Stimulated activated effector memory CD8-positive, alpha-beta T cell treated with anti-CD3 and anti-CD28 coated beads, Interleukin-12 subunit alpha, Interleukin-12 subunit beta, amount 100 ng/mL, for 72 hours (primary cell): ENCODE data around the gene STRADB.
"Not testable (repeated sequence)": the region's sequence is repeated elsewhere in the genome, so short reads cannot be mapped to it uniquely, and the experiment has no call there.

ENCODE experiments used
- ATAC-seq: fragments of 150-1000 bp; cut with Tn5 transposase; 2 replicates; pipeline ENCODE4 v1.10.0; 2021
- DNase-seq, 2 donors: peaks; one replicate each; pipeline ENCODE4 v3.0.0; 2021 to 2022; ENCODE audit warnings: low spot score in 2 of 2
- H3K27ac Mint-ChIP-seq: one replicate; pipeline ENCODE4 v1.8.0; 2022; ENCODE audit warnings: mild to moderate bottlenecking, mixed read lengths
- H3K36me3 Mint-ChIP-seq: one replicate; pipeline ENCODE4 v1.8.0; 2022; ENCODE audit warnings: mild to moderate bottlenecking, mixed read lengths
- H3K4me1 Mint-ChIP-seq: one replicate; pipeline ENCODE4 v1.8.0; 2022; ENCODE audit warnings: mixed read lengths
- H3K4me3 Mint-ChIP-seq: one replicate; pipeline ENCODE4 v1.8.0; 2022; ENCODE audit warnings: mild to moderate bottlenecking, mixed read lengths
- H3K9me3 Mint-ChIP-seq: one replicate; pipeline ENCODE4 v1.8.0; 2022; ENCODE audit warnings: mixed read lengths

The STRADB gene

GRCh38 chr2:201471732-201472393 lies 20.3 kb downstream of the STRADB start:
- ATAC-seq = no peak
- no peaks in the 10 kb centered on the region for H3K9me3 Mint-ChIP-seq
- no peaks in the 10 kb centered on the region for H3K4me1 Mint-ChIP-seq
- no peak overlapping the region for H3K4me3 Mint-ChIP-seq
- no peak for DNase-seq
- H3K27ac Mint-ChIP-seq = no peak overlapping the region
- peaks cover 37% of the 10 kb centered on the region for H3K36me3 Mint-ChIP-seq

- H3K4me3 Mint-ChIP-seq = no peak overlapping the region
- ATAC-seq (no peak), DNase-seq (no peak)
- H3K27ac Mint-ChIP-seq = no peak overlapping the region
- H3K9me3 Mint-ChIP-seq = no peaks in the 10 kb centered on the region
- H3K4me1 Mint-ChIP-seq = no peaks in the 10 kb centered on the region
- H3K36me3 Mint-ChIP-seq = peaks cover 37% of the 10 kb centered on the region
Measured at GRCh38 chr2:201472411-201472810, 20.9 kb downstream of the STRADB start.

- no peaks in the 10 kb centered on the region for H3K4me1 Mint-ChIP-seq
- no peak for ATAC-seq
Measured at GRCh38 chr2:201482543-201482942, 31.0 kb downstream of the STRADB start.

GRCh38 chr2:201483342-201483741 lies 31.8 kb downstream of the STRADB start:
- Mint-ChIP-seq H3K9me3 (no peaks in the 10 kb centered on the region), H3K36me3 (peaks cover 5% of the 10 kb centered on the region), H3K4me1 (no peaks in the 10 kb centered on the region), H3K27ac (no peak overlapping the region), H3K4me3 (no peak overlapping the region)
- no peak for ATAC-seq
- DNase-seq = no peak

More at GRCh38 chr2:201482543-201482942, 31.0 kb downstream of the STRADB start:
- Mint-ChIP-seq H3K4me3 (no peak overlapping the region), H3K27ac (no peak overlapping the region), H3K9me3 (no peaks in the 10 kb centered on the region), H3K36me3 (peaks cover 7% of the 10 kb centered on the region)
- DNase-seq = no peak

GRCh38 chr2:201483758-201484157 lies 32.2 kb downstream of the STRADB start:
- not testable (repeated sequence) for H3K4me1 Mint-ChIP-seq, H3K27ac Mint-ChIP-seq, DNase-seq, H3K9me3 Mint-ChIP-seq, H3K4me3 Mint-ChIP-seq, H3K36me3 Mint-ChIP-seq, ATAC-seq

GRCh38 chr2:201484805-201485204 lies 33.3 kb downstream of the STRADB start:
- H3K36me3 Mint-ChIP-seq = no peaks in the 10 kb centered on the region
- no peaks in the 10 kb centered on the region for H3K9me3 Mint-ChIP-seq
- H3K4me3 Mint-ChIP-seq = no peak overlapping the region
- no peak overlapping the region for H3K27ac Mint-ChIP-seq
- no peaks in the 10 kb centered on the region for H3K4me1 Mint-ChIP-seq
- ATAC-seq = no peak
- no peak for DNase-seq

GRCh38 chr2:201490291-201490690 lies 38.8 kb downstream of the STRADB start:
- H3K4me3 Mint-ChIP-seq = no peak overlapping the region
- ATAC-seq (no peak), DNase-seq (no peak)
- H3K36me3 Mint-ChIP-seq = no peaks in the 10 kb centered on the region
- no peaks in the 10 kb centered on the region for H3K4me1 Mint-ChIP-seq
- no peak overlapping the region for H3K27ac Mint-ChIP-seq
- H3K9me3 Mint-ChIP-seq = no peaks in the 10 kb centered on the region

- H3K4me3 Mint-ChIP-seq = no peak overlapping the region
- H3K4me1 Mint-ChIP-seq = no peaks in the 10 kb centered on the region
- H3K27ac Mint-ChIP-seq = no peak overlapping the region
- H3K36me3 Mint-ChIP-seq = no peaks in the 10 kb centered on the region
- DNase-seq (no peak), ATAC-seq (peak; percentile 85)
- H3K9me3 Mint-ChIP-seq = no peaks in the 10 kb centered on the region
Measured at GRCh38 chr2:201496785-201497184, 45.2 kb downstream of the STRADB start.

- no peak for ATAC-seq
- no peak for DNase-seq
- no peaks in the 10 kb centered on the region for H3K4me1 Mint-ChIP-seq
- H3K4me3 Mint-ChIP-seq = no peak overlapping the region
- peaks cover 16% of the 10 kb centered on the region for H3K9me3 Mint-ChIP-seq
- no peak overlapping the region for H3K27ac Mint-ChIP-seq
- no peaks in the 10 kb centered on the region for H3K36me3 Mint-ChIP-seq
Measured at GRCh38 chr2:201500534-201500933, 49.0 kb downstream of the STRADB start.

- H3K36me3 Mint-ChIP-seq = no peaks in the 10 kb centered on the region
- H3K9me3 Mint-ChIP-seq = peaks cover 20% of the 10 kb centered on the region
Measured at GRCh38 chr2:201502713-201503112, 51.2 kb downstream of the STRADB start.

GRCh38 chr2:201507725-201508124 lies 56.2 kb downstream of the STRADB start:
- no peak for DNase-seq
- Mint-ChIP-seq H3K9me3 (peaks cover 19% of the 10 kb centered on the region), H3K36me3 (no peaks in the 10 kb centered on the region), H3K27ac (no peak overlapping the region), H3K4me1 (no peaks in the 10 kb centered on the region), H3K4me3 (no peak overlapping the region)
- no peak for ATAC-seq

More at GRCh38 chr2:201502713-201503112, 51.2 kb downstream of the STRADB start:
- DNase-seq (no peak), ATAC-seq (no peak)
- Mint-ChIP-seq H3K27ac (no peak overlapping the region), H3K4me3 (no peak overlapping the region), H3K4me1 (no peaks in the 10 kb centered on the region)

- H3K36me3 Mint-ChIP-seq = no peaks in the 10 kb centered on the region
- H3K27ac Mint-ChIP-seq = no peak overlapping the region
- H3K9me3 Mint-ChIP-seq = no peaks in the 10 kb centered on the region
- no peak for ATAC-seq
- no peaks in the 10 kb centered on the region for H3K4me1 Mint-ChIP-seq
- no peak for DNase-seq
- no peak overlapping the region for H3K4me3 Mint-ChIP-seq
Measured at GRCh38 chr2:201513271-201513670, 61.7 kb downstream of the STRADB start.

- ATAC-seq = no peak
Measured at GRCh38 chr2:201515573-201516246, 64.2 kb downstream of the STRADB start.

GRCh38 chr2:201517094-201517493 lies 65.6 kb downstream of the STRADB start:
- Mint-ChIP-seq H3K4me1 (no peaks in the 10 kb centered on the region), H3K9me3 (peaks cover 9% of the 10 kb centered on the region), H3K36me3 (no peaks in the 10 kb centered on the region), H3K27ac (no peak overlapping the region), H3K4me3 (no peak overlapping the region)
- no peak for DNase-seq
- no peak for ATAC-seq

More at GRCh38 chr2:201515573-201516246, 64.2 kb downstream of the STRADB start:
- H3K4me1 Mint-ChIP-seq = no peaks in the 10 kb centered on the region
- H3K4me3 Mint-ChIP-seq = no peak overlapping the region
- no peaks in the 10 kb centered on the region for H3K36me3 Mint-ChIP-seq
- H3K9me3 Mint-ChIP-seq = peaks cover 7% of the 10 kb centered on the region
- H3K27ac Mint-ChIP-seq = no peak overlapping the region
- no peak for DNase-seq

GRCh38 chr2:201520201-201520600 lies 68.7 kb downstream of the STRADB start:
- H3K4me3 Mint-ChIP-seq = no peak overlapping the region
- H3K9me3 Mint-ChIP-seq = peaks cover 15% of the 10 kb centered on the region
- H3K4me1 Mint-ChIP-seq = peaks cover 2% of the 10 kb centered on the region
- no peak overlapping the region for H3K27ac Mint-ChIP-seq
- no peak for DNase-seq
- H3K36me3 Mint-ChIP-seq = no peaks in the 10 kb centered on the region
- no peak for ATAC-seq

- no peaks in the 10 kb centered on the region for H3K36me3 Mint-ChIP-seq
- no peak overlapping the region for H3K4me3 Mint-ChIP-seq
- H3K4me1 Mint-ChIP-seq = peaks cover 4% of the 10 kb centered on the region
- no peak for DNase-seq
- H3K9me3 Mint-ChIP-seq = peaks cover 19% of the 10 kb centered on the region
- no peak overlapping the region for H3K27ac Mint-ChIP-seq
- ATAC-seq = no peak
Measured at GRCh38 chr2:201522965-201523364, 71.4 kb downstream of the STRADB start.
